ENCODE results near the gene HMGCLL1.

Gene HMGCLL1

DNA sequence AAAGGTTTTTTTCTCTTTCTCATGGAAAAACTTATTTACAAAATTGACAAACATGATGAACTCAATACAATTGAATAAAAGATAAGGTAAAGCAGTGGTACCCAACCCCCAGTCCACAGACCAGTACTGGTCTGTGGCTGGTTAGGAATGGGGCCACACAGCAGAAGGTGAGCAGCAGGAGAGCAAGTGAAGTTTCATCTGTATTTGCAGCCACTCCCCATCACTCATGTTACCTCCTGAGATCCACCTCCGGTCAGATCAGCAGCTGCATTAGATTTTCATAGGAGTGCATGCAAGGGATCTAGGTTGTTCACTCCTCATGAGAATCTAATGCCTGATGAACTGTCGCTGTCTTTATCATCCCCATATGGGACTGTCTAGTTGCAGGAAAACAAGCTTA lies 47.5 kb downstream of the HMGCLL1 start:
- DNase-seq (ENCODE audit: low spot score) = no peak

DNA sequence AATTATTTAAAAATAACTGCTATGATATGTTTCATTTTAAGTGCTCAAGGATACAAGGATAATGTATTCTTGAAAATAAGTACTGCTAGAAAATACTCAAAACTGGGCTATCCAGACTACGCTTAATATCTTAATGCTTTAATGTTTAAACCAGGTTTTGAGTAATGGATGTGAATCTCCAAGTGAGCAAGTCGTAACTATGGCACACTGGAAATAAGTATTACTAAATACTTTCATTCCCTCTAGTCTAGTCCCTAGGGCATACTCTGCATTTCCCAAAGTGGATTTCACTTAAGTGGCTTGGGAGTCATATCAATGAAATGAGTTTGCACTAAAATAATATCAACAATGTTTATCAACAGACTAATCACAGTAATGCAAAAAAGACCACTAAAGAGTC lies 48.1 kb downstream of the HMGCLL1 start:
- DNase-seq (ENCODE audit: low spot score) = no peak

- DNase-seq (ENCODE audit: low spot score) = peak; percentile 3
These were observed 50.4 kb downstream of the HMGCLL1 start for GRCh38 chr6:55528624-55529023.

GRCh38 chr6:55524441-55524840 lies 54.6 kb downstream of the HMGCLL1 start:
- DNase-seq (ENCODE audit: low spot score) = no peak

GRCh38 chr6:55518529-55519060 lies 60.4 kb downstream of the HMGCLL1 start:
- DNase-seq (ENCODE audit: low spot score) = no peak

DNA sequence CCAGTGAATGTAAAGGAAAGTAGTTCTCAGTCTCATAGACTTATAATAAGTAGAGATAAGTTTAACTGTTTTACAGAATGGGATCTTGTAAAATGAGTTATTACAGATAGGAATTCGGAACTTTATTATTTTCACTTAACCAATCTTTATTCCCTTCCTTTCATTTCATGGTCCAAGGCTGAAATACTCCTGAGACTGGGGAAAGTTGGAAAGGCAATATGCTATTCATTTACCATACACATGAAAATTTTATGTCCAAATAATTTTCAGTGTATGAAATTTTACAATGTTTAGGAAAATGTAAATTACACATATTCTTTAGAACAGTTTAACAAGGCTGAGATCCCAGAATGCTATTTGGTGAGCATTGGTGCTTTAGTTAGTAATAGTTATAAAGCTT lies 62.3 kb downstream of the HMGCLL1 start:
- DNase-seq (ENCODE audit: low spot score) = no peak

DNA sequence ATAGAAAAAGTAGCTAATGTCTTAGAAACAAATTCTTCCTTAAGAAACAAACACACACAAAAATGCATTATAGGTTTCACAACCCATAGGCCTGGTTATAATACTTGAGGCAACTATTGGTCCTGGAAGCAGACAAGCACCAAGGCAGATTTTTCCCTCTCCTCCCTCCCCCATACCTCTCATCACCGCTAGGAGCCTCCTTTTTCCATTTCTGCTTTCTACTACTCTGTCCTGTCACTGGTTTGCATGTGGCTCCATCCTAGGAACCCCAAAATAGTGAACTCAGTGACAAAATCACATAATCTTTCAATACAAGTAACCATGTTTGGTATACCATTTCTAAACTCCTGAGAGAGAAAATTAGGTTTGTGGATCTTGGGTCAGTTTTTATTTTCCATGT lies 66.1 kb downstream of the HMGCLL1 start:
- DNase-seq (ENCODE audit: low spot score) = no peak

GRCh38 chr6:55511122-55511800 lies 67.7 kb downstream of the HMGCLL1 start:
- DNase-seq (ENCODE audit: low spot score) = no peak

- DNase-seq (ENCODE audit: low spot score) = no peak
These were observed 79.4 kb downstream of the HMGCLL1 start for GRCh38 chr6:55499591-55499990.

DNA sequence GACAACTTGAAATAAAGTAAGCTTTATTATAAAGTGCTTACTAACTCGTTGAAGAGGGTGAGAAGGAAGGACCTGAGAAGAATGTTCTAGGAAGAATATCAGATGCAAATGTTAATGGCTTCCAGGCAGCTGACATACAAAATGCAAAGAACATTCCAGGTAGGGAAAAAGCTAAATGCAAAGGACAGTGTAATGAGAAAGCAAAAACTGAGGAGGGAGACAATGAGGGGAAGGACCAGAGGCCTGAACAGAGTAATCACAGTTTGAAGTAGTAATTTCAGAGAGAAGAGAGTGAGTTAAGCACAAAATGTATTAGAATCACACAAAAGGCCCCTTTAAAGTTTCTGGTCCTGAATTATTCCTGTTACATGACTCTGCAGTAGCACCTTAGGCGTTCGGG lies 81.3 kb downstream of the HMGCLL1 start:
- DNase-seq (ENCODE audit: low spot score) = no peak

DNA sequence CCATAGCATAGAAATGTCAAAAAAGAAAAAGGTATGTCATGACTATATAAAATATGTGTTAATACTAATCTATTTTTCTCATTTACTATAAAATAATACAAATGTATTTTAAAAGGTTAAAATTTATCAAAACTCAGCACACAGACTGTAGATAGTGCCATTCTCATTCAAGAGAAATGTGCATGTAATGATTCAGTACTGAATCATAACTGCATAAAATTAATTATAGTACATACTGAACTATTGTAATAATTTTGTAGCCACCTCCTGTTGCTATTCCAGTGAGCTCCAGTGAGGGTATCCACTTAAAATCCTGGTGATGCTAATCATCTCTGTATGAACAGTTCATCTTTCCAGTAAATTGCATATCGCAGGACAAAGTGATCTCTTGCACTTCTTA lies 82.8 kb downstream of the HMGCLL1 start:
- DNase-seq (ENCODE audit: low spot score) = no peak

GRCh38 chr6:55495277-55495676 lies 83.7 kb downstream of the HMGCLL1 start:
- no peak for DNase-seq (ENCODE audit: low spot score)

- no peak for DNase-seq (ENCODE audit: low spot score)
These were observed 84.6 kb downstream of the HMGCLL1 start for GRCh38 chr6:55494411-55494810.

DNA sequence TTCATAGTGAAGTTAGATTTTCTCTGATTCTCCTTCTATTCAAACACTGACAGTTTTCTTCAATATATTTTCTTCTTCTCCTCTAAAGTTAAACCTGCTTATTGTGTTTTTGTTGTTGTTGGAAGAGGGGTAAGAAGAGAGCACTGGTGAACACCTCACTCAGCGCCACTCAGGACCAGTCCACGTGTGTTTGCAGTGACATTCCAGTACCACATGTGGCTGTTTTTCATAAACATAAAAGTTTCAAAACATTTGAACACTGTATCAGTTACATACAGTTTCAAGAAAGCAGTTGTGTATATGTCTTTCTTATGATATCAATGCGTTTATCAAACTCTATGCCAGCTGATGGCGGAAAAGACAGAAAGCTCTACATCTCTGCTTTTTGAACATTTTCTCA lies 86.7 kb downstream of the HMGCLL1 start:
- DNase-seq (ENCODE audit: low spot score) = no peak

GRCh38 chr6:55490871-55491270 lies 88.1 kb downstream of the HMGCLL1 start:
- no peak for DNase-seq (ENCODE audit: low spot score)

DNA sequence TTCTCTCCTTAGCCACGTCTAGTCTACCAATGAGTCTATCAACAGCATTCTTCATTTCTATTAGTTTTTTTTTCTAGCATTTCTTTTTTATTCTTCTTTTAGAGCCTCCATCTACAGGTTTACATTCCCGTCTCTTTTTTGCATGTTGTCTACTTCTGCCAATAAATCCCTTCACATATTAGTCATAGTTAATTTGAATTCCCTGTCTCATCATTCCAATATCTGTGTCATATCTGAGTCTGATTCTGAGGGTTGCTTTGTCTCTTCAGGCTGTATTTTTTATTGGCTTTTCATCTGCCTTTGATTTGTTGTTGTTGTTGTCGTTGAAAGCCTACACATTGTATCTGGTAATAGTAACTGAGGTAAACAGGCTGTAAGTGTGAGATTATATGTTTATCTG lies 104.6 kb downstream of the HMGCLL1 start:
- no peak for DNase-seq (ENCODE audit: low spot score)

- DNase-seq (ENCODE audit: low spot score) = no peak
These were observed 105.3 kb downstream of the HMGCLL1 start for GRCh38 chr6:55473722-55474121.

- DNase-seq (ENCODE audit: low spot score) = no peak
These were observed 109.0 kb downstream of the HMGCLL1 start for GRCh38 chr6:55469951-55470366.

GRCh38 chr6:55456016-55456415 lies 123.0 kb downstream of the HMGCLL1 start:
- DNase-seq (ENCODE audit: low spot score) = no peak

- no peak for DNase-seq (ENCODE audit: low spot score)
These were observed 129.0 kb downstream of the HMGCLL1 start for GRCh38 chr6:55450005-55450404.

DNA sequence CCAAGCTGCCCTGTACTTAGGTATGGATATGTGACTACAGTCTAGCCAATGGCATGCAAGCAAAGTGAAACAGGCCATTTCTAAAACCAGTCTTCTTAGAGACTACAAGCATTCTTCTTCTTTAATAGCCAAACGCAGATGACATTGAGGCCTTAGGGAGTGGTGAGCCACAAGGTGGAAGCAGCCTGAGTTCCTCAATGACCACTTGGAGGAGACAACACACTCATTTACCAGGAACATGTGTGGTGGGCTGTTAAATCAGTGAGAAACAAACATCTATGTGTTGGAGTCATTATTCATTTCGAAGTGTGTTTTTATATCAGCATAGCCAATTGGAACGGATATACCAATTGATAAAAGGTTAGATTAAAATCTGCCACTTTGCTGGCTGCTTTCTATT lies 129.8 kb downstream of the HMGCLL1 start:
- no peak for DNase-seq (ENCODE audit: low spot score)

GRCh38 chr6:55448451-55448850 lies 130.5 kb downstream of the HMGCLL1 start:
- no peak for DNase-seq (ENCODE audit: low spot score)

DNA sequence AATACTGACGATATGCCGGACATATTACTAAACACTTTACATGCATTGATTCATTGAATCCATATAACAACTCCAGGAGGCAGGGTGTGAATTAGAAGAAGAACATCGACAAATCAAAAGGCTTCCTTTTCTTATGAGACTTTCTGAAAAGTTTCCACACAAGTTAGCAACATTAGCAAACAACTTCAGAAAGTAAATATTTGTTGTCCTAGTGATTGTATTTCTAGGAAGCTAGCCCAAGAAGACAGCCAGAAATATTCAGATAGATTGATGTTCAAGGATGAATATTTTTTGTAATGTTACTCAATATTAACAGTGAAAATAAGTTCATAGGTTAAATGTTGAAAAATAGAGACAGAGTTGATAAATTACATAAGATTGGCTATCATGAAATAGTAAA lies 131.1 kb downstream of the HMGCLL1 start:
- no peak for DNase-seq (ENCODE audit: low spot score)

- no peak for DNase-seq (ENCODE audit: low spot score)
These were observed 133.3 kb downstream of the HMGCLL1 start for GRCh38 chr6:55445648-55446204.
